ENCODE data around the gene CSF2.

- TF ChIP-seq CTCF (conservative IDR thresholded peaks at IDR 0.05) (no peak), ZFX (IDR thresholded peaks at IDR 0.05) (no peak)
These were observed 41.8 kb downstream of the CSF2 start for GRCh38 chr5:132115375-132115774.

Data from C4-2B (cell line).